Endothelial cell of umbilical vein (primary cell): Measurements from ENCODE around the gene GABARAP.

Experiments
- EZH2 ChIP-seq: IDR thresholded peaks from 2 replicates; pipeline ENCODE4 v1.6.1; 2012; ENCODE audit warnings: borderline replicate concordance, low read depth, mild to moderate bottlenecking, moderate library complexity, low read length, inconsistent platforms; ENCODE audit not compliant: severe bottlenecking
- FOS ChIP-seq: IDR thresholded peaks from 2 replicates; pipeline ENCODE4 v1.6.1; 2011; ENCODE audit warnings: mild to moderate bottlenecking, low read length, moderate library complexity, borderline replicate concordance; ENCODE audit not compliant: insufficient read depth
- JUN ChIP-seq: IDR thresholded peaks from 2 replicates; pipeline ENCODE4 v1.6.1; 2011; ENCODE audit warnings: borderline replicate concordance, low read depth; ENCODE audit not compliant: insufficient read length, insufficient read depth
- MYC ChIP-seq: IDR thresholded peaks from one replicate; pipeline ENCODE4 v1.6.1; 2011; ENCODE audit warnings: mild to moderate bottlenecking, low read depth, low read length
- POLR2A ChIP-seq: IDR thresholded peaks from 2 replicates; pipeline ENCODE4 v1.6.1; 2012; ENCODE audit warnings: low read depth, mild to moderate bottlenecking, control low read depth, low read length
- POLR2AphosphoS5 ChIP-seq: IDR thresholded peaks from 2 replicates; pipeline ENCODE4 v1.6.1; 2012; ENCODE audit warnings: low read depth, mild to moderate bottlenecking, control low read depth, low read length, moderate library complexity; ENCODE audit not compliant: insufficient read depth
- TF ChIP-seq, protein P1 (sequence below), 2 donors: IDR thresholded peaks; 1 replicate in 1 of 2; 2 replicates in 1 of 2; pipeline ENCODE4 v1.5.1; 2011; ENCODE audit warnings: low read length in 2 of 2, mild to moderate bottlenecking in 2 of 2, moderate library complexity in 2 of 2, control low read depth in 1 of 2, inconsistent platforms in 1 of 2, low read depth in 1 of 2; ENCODE audit not compliant: insufficient read depth in 1 of 2; ENCODE audit errors: extremely low read depth in 1 of 2

DNA sequence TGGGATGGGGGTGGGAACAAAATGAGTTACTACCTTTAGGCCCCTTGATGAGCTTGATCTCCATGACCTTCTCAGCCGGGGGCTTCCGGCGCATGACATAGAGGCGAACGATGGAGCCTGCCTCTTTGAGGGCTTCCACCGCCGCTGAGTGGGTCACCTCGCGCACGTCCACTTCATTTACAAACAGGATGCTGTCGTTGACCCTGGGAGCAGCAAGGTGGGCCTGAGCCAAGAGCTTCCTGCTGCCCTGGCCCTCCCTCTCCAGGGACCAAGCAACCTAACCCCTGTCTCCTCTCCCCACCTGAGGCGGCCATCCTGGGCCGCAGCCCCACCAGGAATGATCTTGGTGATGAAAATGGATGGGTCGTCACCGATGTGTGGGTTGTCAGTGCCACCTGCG, 38.9 kb downstream of the GABARAP start:
- no peak for TF ChIP-seq POLR2AphosphoS5
- TF ChIP-seq, protein P1, sequence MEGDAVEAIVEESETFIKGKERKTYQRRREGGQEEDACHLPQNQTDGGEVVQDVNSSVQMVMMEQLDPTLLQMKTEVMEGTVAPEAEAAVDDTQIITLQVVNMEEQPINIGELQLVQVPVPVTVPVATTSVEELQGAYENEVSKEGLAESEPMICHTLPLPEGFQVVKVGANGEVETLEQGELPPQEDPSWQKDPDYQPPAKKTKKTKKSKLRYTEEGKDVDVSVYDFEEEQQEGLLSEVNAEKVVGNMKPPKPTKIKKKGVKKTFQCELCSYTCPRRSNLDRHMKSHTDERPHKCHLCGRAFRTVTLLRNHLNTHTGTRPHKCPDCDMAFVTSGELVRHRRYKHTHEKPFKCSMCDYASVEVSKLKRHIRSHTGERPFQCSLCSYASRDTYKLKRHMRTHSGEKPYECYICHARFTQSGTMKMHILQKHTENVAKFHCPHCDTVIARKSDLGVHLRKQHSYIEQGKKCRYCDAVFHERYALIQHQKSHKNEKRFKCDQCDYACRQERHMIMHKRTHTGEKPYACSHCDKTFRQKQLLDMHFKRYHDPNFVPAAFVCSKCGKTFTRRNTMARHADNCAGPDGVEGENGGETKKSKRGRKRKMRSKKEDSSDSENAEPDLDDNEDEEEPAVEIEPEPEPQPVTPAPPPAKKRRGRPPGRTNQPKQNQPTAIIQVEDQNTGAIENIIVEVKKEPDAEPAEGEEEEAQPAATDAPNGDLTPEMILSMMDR (IDR thresholded peaks at IDR 0.05; ENCODE audit: extremely low read depth in 1 of 2, insufficient read depth in 1 of 2, low read depth in 1 of 2, low read length in 2 of 2): no peak
- no peak for TF ChIP-seq POLR2A
- no peak for TF ChIP-seq FOS
- TF ChIP-seq MYC: no peak
- no peak for TF ChIP-seq EZH2
- no peak for TF ChIP-seq JUN
